GM19043 (cell line): ENCODE results near the gene GIT2.
"Not testable (repeated sequence)": the region's sequence is repeated elsewhere in the genome, so short reads cannot be mapped to it uniquely, and the experiment has no call there.

Source experiments
- ATAC-seq: cut with Tn5 transposase; IDR thresholded peaks from one replicate; pipeline ENCODE4 v1.9.1; 2021; ENCODE audit warnings: low read depth; ENCODE audit not compliant: unreplicated experiment

GIT2 gene

GRCh38 chr12:109896188-109896587 is 100.0 kb downstream of the GIT2 start:
- no peak for ATAC-seq

GRCh38 chr12:109894939-109895338 is 101.2 kb downstream of the GIT2 start:
- ATAC-seq = no peak

GRCh38 chr12:109893261-109893995 is 102.7 kb downstream of the GIT2 start:
- ATAC-seq = no peak

- ATAC-seq = peak; percentile 67
Measured at GRCh38 chr12:109892748-109893147, 103.4 kb downstream of the GIT2 start.

- ATAC-seq = no peak
Measured at GRCh38 chr12:109892165-109892715, 103.9 kb downstream of the GIT2 start.

- not testable (repeated sequence) for ATAC-seq
Measured at GRCh38 chr12:109891731-109892130, 104.4 kb downstream of the GIT2 start.

GRCh38 chr12:109890620-109891170 is 105.5 kb downstream of the GIT2 start:
- no peak for ATAC-seq

- no peak for ATAC-seq
Measured at GRCh38 chr12:109888179-109889020, 107.8 kb downstream of the GIT2 start.

GRCh38 chr12:109885616-109886015 is 110.6 kb downstream of the GIT2 start:
- ATAC-seq = no peak

GRCh38 chr12:109883461-109883860 is 112.7 kb downstream of the GIT2 start:
- ATAC-seq = no peak

GRCh38 chr12:109881752-109882151 is 114.4 kb downstream of the GIT2 start:
- no peak for ATAC-seq

- no peak for ATAC-seq
Measured at GRCh38 chr12:109880938-109881337, 115.2 kb downstream of the GIT2 start.

GRCh38 chr12:109880043-109880931 is 115.9 kb downstream of the GIT2 start, which contains the start of gene GLTP:
GLTP (minus strand) TSS chr12:109880541; CDS start chr12:109880374, 167 bp downstream.
- ATAC-seq = peak; percentile 86
